ENCODE results near the gene DLG2.

DLG2 gene

DNA sequence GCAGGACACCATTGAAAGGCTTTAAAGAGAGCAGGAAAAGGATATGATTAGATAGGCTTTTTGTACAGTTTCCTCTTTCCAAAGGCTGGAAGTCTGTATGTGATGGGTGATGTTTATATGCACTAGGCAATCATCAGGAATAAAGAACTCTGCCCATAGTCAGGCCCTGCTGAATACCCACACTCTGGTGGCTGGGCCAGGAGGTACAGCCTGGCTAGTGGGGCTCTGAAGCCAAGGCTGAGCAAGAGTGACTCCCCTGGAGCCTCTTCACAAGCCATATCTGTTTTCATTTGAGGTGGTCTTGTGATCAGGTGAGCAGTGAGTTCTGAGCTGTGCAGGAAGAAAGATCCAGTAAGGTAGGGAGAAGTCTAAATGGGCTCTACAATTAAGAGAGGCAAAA is 1801.1 kb downstream of the DLG2 start:
- TF ChIP-seq, protein P1, sequence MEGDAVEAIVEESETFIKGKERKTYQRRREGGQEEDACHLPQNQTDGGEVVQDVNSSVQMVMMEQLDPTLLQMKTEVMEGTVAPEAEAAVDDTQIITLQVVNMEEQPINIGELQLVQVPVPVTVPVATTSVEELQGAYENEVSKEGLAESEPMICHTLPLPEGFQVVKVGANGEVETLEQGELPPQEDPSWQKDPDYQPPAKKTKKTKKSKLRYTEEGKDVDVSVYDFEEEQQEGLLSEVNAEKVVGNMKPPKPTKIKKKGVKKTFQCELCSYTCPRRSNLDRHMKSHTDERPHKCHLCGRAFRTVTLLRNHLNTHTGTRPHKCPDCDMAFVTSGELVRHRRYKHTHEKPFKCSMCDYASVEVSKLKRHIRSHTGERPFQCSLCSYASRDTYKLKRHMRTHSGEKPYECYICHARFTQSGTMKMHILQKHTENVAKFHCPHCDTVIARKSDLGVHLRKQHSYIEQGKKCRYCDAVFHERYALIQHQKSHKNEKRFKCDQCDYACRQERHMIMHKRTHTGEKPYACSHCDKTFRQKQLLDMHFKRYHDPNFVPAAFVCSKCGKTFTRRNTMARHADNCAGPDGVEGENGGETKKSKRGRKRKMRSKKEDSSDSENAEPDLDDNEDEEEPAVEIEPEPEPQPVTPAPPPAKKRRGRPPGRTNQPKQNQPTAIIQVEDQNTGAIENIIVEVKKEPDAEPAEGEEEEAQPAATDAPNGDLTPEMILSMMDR (conservative IDR thresholded peaks at IDR 0.05; ENCODE audit: low read depth, low read length): no peak
- H3K4me3 ChIP-seq (ENCODE audit: low read depth, low read length): no peak overlapping the region
- no peak for DNase-seq (ENCODE audit: low read depth)

DNA sequence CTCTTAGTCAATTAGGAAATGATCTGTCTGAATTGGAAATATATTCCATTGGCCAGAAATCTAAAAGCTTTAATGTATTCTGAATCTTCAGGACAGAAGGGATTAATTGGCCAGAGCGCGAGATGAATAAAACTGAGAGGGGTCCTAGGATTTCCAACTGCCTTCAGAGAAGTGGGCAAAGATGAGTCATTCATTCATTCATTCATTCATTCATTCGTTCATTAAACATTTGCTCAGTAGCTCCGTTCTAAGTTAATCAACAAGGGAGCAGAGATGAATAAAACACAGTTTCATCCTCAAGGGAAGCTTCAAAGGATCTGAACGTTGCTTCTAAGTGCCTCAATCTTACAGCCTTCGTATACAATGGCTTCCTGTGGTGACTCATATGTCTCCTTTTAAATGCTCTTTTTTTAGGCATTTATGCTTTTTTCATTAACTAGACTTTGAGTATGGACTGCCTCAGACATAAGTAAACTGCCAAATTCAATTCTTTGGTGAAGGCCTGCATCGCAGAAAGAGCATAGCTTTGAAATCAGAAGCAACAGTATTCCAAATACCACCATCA is 1803.6 kb downstream of the DLG2 start:
- peak; percentile 29 for DNase-seq (ENCODE audit: low read depth)
- no peak overlapping the region for H3K4me3 ChIP-seq (ENCODE audit: low read depth, low read length)
- TF ChIP-seq, protein P1 (conservative IDR thresholded peaks at IDR 0.05; ENCODE audit: low read depth, low read length): no peak

DNA sequence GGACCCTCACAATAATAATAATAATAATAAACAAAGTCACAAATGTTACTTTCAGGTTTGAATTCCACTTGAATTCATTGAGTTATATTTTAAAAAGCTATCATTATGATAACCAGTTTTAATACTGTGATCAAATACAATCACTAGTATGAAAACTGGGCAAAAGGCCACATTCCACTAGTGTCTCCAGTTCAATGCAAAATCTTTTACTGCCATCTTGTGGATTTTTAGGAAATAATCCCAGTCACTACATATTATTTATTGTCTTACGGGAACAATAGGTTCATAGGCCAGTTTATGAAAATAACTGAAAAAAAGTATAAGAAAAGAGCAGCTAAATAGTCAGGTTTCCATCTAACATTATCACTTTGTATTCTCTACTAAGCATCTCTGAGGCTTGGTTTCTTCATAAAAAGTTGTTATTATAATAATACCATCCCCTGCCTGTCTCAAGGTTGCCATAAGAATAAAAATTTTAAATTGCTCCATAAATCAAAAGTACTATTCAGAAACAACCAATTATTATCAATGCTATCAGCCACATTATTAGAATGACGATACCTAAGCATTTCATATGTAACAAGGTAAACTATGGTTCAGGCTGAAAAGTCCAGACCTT is 1807.1 kb downstream of the DLG2 start:
- peak; percentile 86 for DNase-seq (ENCODE audit: low read depth)
- TF ChIP-seq, protein P1 (conservative IDR thresholded peaks at IDR 0.05; ENCODE audit: low read depth, low read length): peak; percentile 60
- H3K4me3 ChIP-seq (ENCODE audit: low read depth, low read length): no peak overlapping the region

DNA sequence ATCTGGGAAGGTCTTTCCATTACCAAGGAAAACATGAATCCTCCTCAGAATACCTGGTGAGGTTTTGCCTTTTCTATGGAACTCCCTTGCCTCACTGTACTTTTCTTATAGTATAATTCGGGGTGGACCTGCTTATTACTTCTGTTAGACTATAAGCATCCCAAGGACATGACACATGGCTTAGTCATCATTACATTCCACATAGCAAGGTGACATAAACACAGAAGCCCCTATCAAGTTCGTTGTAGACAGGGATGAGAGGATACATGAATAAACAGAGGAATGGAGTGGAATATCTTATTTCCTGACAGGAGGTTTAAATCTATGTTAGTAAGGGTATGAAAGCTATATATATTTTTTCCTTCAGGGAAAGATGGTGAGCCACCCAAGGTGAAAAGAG is 1808.8 kb downstream of the DLG2 start:
- DNase-seq (ENCODE audit: low read depth): peak; percentile 17
- H3K4me3 ChIP-seq (ENCODE audit: low read depth, low read length): no peak overlapping the region
- TF ChIP-seq, protein P1 (conservative IDR thresholded peaks at IDR 0.05; ENCODE audit: low read depth, low read length): no peak

DNA sequence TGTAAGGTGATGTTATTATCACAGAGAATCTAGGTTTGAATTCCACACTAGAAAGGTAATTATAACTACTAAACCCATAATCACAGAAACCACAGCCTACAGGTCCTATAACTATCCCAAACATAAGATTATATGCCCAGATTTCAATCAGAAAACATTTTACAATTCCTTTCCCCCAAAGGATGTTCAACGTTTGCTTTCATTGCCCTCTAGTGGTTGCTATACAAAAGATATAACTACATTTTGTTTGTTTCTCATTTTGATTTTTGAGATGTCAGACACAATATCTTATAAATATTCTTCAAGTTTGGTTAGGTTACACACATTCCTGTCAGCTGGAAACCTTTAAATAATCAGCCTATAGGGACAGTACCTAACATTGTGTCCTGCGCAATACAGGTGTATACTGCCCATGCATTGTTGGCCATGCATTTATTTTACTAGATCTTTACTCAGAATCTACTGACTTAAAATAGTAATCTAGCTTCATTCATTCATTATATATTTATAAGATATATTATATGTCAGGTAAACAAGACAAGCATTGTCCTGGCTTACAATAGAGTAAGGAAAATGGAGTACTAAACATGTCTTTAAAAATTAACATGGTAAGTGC is 1810.5 kb downstream of the DLG2 start:
- DNase-seq (ENCODE audit: low read depth): peak; percentile 60
- H3K4me3 ChIP-seq (ENCODE audit: low read depth, low read length): no peak overlapping the region
- TF ChIP-seq, protein P1 (conservative IDR thresholded peaks at IDR 0.05; ENCODE audit: low read depth, low read length): peak; percentile 62

DNA sequence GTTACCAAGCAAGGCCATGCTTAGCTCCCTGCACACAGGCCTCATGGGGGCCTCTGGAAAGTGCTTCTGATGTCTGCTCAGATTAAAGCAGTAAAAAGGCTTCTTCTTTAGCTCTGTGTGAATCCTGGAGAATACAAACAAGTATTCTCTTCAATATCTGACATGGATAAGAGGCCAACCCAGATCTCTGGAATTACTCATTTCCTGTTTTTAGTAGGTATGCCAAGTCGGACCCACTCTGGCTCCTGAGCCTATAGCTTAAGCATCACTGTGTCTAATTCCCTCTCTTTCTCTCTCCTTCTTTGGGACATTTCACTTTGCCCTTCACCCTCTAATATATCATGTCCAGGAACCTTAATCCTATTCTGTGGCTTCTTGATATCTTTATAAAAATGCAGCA is 1811.4 kb downstream of the DLG2 start:
- TF ChIP-seq, protein P1 (conservative IDR thresholded peaks at IDR 0.05; ENCODE audit: low read depth, low read length): no peak

DNA sequence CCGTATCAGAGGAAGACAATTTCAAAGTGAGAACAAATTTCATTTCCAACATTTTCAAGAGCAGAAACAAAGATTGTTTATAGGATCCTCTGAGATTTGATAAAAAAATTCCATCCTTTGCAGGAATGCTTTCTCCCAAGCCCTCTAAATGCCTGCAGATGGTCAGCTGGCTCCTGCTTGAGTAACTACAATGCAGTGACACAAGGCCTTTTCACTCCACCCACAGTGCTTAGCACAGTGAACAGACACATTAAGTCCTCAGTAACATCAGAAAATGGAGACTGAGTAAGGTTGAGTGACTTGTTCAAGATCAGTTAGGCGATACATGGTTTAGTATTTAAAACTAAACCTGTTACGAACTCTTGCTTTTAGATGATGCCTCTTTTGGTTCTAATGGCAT is 1813.8 kb downstream of the DLG2 start:
- no peak for DNase-seq (ENCODE audit: low read depth)
- TF ChIP-seq, protein P1 (conservative IDR thresholded peaks at IDR 0.05; ENCODE audit: low read depth, low read length): no peak
- H3K4me3 ChIP-seq (ENCODE audit: low read depth, low read length): no peak overlapping the region

More for the DNA sequence above, 1811.4 kb downstream of the DLG2 start:
- no peak for DNase-seq (ENCODE audit: low read depth)
- no peak overlapping the region for H3K4me3 ChIP-seq (ENCODE audit: low read depth, low read length)

Data from choroid plexus epithelial cell (primary cell).